Loucy (cell line): ENCODE results near the gene ARF5.

Experiments
- H2AFZ ChIP-seq: fragments of 200-600 bp; sonication (generic); 2 replicates; pipeline ENCODE4 v1.6.0; 2016; ENCODE audit warnings: antibody characterized with exemption, mild to moderate bottlenecking, low read length, moderate library complexity
- H3F3A ChIP-seq: fragments of 200-600 bp; 2 replicates; pipeline ENCODE4 v1.6.0; 2016; ENCODE audit warnings: antibody characterized with exemption, low read depth, mild to moderate bottlenecking
- H3K27me3 ChIP-seq: fragments of 200-600 bp; sonication (generic); 2 replicates; pipeline ENCODE4 v1.6.1; 2014; ENCODE audit warnings: low read length, mild to moderate bottlenecking; ENCODE audit not compliant: insufficient read depth, poor library complexity, severe bottlenecking
- H3K36me3 ChIP-seq: fragments of 200-600 bp; sonication (generic); 2 replicates; pipeline ENCODE4 v1.6.1; 2016; ENCODE audit warnings: low read length; ENCODE audit not compliant: insufficient read depth
- H3K4me1 ChIP-seq: fragments of 200-600 bp; sonication (generic); 2 replicates; pipeline ENCODE4 v1.5.1; 2014; ENCODE audit warnings: low read length, mild to moderate bottlenecking; ENCODE audit not compliant: insufficient read depth, poor library complexity, severe bottlenecking
- H3K4me2 ChIP-seq: fragments of 200-600 bp; sonication (generic); 2 replicates; pipeline ENCODE4 v1.6.0; 2014; ENCODE audit warnings: antibody characterized with exemption, low read length, low read depth, mild to moderate bottlenecking; ENCODE audit not compliant: poor library complexity, severe bottlenecking
- H3K4me3 ChIP-seq: fragments of 200-600 bp; sonication (generic); 2 replicates; pipeline ENCODE4 v1.5.1; 2014; ENCODE audit warnings: low read length, mild to moderate bottlenecking, mixed read lengths; ENCODE audit not compliant: poor library complexity, severe bottlenecking
- H3K79me2 ChIP-seq: fragments of 200-600 bp; sonication (generic); 2 replicates; pipeline ENCODE4 v1.6.1; 2014; ENCODE audit warnings: low read length; ENCODE audit not compliant: insufficient read depth
- H3K9ac ChIP-seq: fragments of 200-600 bp; sonication (generic); 2 replicates; pipeline ENCODE4 v1.6.0; 2014; ENCODE audit warnings: mild to moderate bottlenecking, low read depth, low read length, moderate library complexity; ENCODE audit not compliant: poor library complexity, severe bottlenecking
- H3K9me2 ChIP-seq: fragments of 200-600 bp; sonication (generic); replicated peaks from 2 replicates; pipeline ENCODE4 v1.6.1; 2016; ENCODE audit warnings: low read depth, low read length, mixed read lengths
- H3K9me3 ChIP-seq: fragments of 200-600 bp; sonication (generic); 2 replicates; pipeline ENCODE4 v1.6.1; 2014; ENCODE audit warnings: mild to moderate bottlenecking, antibody characterized with exemption, low read length, low read depth; ENCODE audit not compliant: insufficient read depth
- H4K20me1 ChIP-seq: fragments of 200-600 bp; sonication (generic); 2 replicates; pipeline ENCODE4 v1.6.0; 2014; ENCODE audit warnings: antibody characterized with exemption, low read length, mild to moderate bottlenecking; ENCODE audit not compliant: insufficient read depth, poor library complexity, severe bottlenecking
- CTCF ChIP-seq: fragments of 200-600 bp; sonication (generic); conservative IDR thresholded peaks from 2 replicates; pipeline ENCODE4 v1.5.1; 2014; ENCODE audit warnings: mild to moderate bottlenecking, antibody characterized with exemption, low read length
- EZH2phosphoT487 ChIP-seq: fragments of 200-600 bp; IDR thresholded peaks from 2 replicates; pipeline ENCODE4 v1.6.1; 2018; ENCODE audit warnings: antibody characterized with exemption, mild to moderate bottlenecking, moderate library complexity, borderline replicate concordance

The ARF5 gene

GRCh38 chr7:127591189-127591588 is 3.0 kb downstream of the ARF5 start:
- H3K4me1 ChIP-seq: peaks cover 11% of the 10 kb centered on the region
- H4K20me1 ChIP-seq: peaks cover 12% of the 10 kb centered on the region
- TF ChIP-seq EZH2phosphoT487 (no peak), CTCF (no peak)
- no peak overlapping the region for H2AFZ ChIP-seq
- no peaks in the 10 kb centered on the region for H3K27me3 ChIP-seq
- no peak overlapping the region for H3K4me3 ChIP-seq
- H3K79me2 ChIP-seq: peaks cover 18% of the 10 kb centered on the region
- peaks cover 7% of the 10 kb centered on the region; the same call in 1 of the 2 replicates for H3K36me3 ChIP-seq
- no peaks in the 10 kb centered on the region for H3K9me2 ChIP-seq
- H3F3A ChIP-seq: 0 out of 2 replicates have a peak, but pooled peaks cover 2% of the 10 kb centered on the region
- H3K9ac ChIP-seq: no peak overlapping the region
- H3K9me3 ChIP-seq: no peaks in the 10 kb centered on the region
- no peak overlapping the region for H3K4me2 ChIP-seq

- H3K4me3 ChIP-seq: no peak overlapping the region
- peaks cover 11% of the 10 kb centered on the region for H3K4me1 ChIP-seq
- peaks cover 7% of the 10 kb centered on the region; the same call in 1 of the 2 replicates for H3K36me3 ChIP-seq
- H3K9ac ChIP-seq: no peak overlapping the region
- H4K20me1 ChIP-seq: peaks cover 12% of the 10 kb centered on the region
- no peak overlapping the region for H2AFZ ChIP-seq
- H3K27me3 ChIP-seq: no peaks in the 10 kb centered on the region
- no peaks in the 10 kb centered on the region for H3K9me2 ChIP-seq
- H3F3A ChIP-seq: 0 out of 2 replicates have a peak, but pooled peaks cover 2% of the 10 kb centered on the region
- peaks cover 18% of the 10 kb centered on the region for H3K79me2 ChIP-seq
- H3K9me3 ChIP-seq: no peaks in the 10 kb centered on the region
- no peak overlapping the region for H3K4me2 ChIP-seq
- TF ChIP-seq EZH2phosphoT487 (no peak), CTCF (no peak)
Measured at GRCh38 chr7:127591591-127591990, 3.4 kb downstream of the ARF5 start.

GRCh38 chr7:127592550-127592949 is 4.3 kb downstream of the ARF5 start:
- Histone ChIP-seq H3K79me2 (peaks cover 18% of the 10 kb centered on the region), H3K9me2 (no peaks in the 10 kb centered on the region), H3K4me2 (no peak overlapping the region), H3K27me3 (no peaks in the 10 kb centered on the region), H3F3A (no peaks in the 10 kb centered on the region), H3K4me1 (peaks cover 11% of the 10 kb centered on the region), H3K9me3 (no peaks in the 10 kb centered on the region), H3K4me3 (no peak overlapping the region), H2AFZ (no peak overlapping the region), H3K9ac (no peak overlapping the region), H4K20me1 (peaks cover 12% of the 10 kb centered on the region), H3K36me3 (peaks cover 7% of the 10 kb centered on the region; the same call in 1 of the 2 replicates)
- TF ChIP-seq EZH2phosphoT487 (no peak), CTCF (no peak)
